ENCODE data around the gene NEU4. TPM values are rescaled to one million over a fixed set of nuclear protein-coding genes. Genes with fewer than 3 reads are reported as not detected.

The NEU4 gene
- total RNA-seq, 2 experiments from 2014 or later, result 0.31 to 0.36 TPM

DNA sequence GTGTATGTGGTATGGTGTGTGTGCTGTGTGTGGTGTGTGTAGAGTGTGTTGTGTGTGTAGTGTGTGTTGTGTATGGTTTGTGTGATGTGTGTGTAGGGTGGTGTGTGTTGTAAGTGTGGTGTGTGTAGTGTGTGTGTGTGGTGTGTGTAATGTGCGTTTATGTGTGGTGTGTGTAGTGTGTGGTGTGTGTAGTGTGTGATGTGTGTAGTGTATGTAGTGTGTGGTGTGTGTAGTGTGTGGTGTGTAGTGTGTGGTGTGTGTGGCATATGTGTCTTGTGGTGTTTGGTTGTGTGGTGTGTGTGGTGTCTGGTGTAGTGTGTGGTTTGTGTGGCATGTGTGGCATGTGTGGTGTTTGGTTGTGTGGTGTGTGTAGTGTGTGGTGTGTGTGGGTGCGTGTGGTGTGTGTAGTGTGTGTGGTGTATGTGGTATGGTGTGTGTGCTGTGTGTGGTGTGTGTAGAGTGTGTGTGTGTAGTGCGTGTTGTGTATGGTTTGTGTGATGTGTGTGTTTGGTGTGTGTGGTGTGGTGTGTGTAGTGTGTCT, 56.5 kb downstream of the NEU4 start:
- Mint-ChIP-seq H3K27ac (peak overlapping the region; percentile 14), H3K27me3 (peaks cover 4% of the 10 kb centered on the region), H3K4me3 (no peak overlapping the region), H3K36me3 (no peaks in the 10 kb centered on the region), H3K4me1 (ENCODE audit: low read depth) (peaks cover 78% of the 10 kb centered on the region), H3K9me3 (no peaks in the 10 kb centered on the region)
- DNase-seq, result no peak
- intact Hi-C loops (cut with micrococcal nuclease), result no loop called here
- POLR2A ChIA-PET, result interaction anchor here (1.1 kb wide), 1 partner anchor 21 kb away, joined by 3 read pairs; no protein-coding TSS in a partner anchor
- CTCF ChIA-PET, result interaction anchor here (1.0 kb wide), 1 partner anchor 13 kb away, joined by 4 read pairs; no protein-coding TSS in a partner anchor

DNA sequence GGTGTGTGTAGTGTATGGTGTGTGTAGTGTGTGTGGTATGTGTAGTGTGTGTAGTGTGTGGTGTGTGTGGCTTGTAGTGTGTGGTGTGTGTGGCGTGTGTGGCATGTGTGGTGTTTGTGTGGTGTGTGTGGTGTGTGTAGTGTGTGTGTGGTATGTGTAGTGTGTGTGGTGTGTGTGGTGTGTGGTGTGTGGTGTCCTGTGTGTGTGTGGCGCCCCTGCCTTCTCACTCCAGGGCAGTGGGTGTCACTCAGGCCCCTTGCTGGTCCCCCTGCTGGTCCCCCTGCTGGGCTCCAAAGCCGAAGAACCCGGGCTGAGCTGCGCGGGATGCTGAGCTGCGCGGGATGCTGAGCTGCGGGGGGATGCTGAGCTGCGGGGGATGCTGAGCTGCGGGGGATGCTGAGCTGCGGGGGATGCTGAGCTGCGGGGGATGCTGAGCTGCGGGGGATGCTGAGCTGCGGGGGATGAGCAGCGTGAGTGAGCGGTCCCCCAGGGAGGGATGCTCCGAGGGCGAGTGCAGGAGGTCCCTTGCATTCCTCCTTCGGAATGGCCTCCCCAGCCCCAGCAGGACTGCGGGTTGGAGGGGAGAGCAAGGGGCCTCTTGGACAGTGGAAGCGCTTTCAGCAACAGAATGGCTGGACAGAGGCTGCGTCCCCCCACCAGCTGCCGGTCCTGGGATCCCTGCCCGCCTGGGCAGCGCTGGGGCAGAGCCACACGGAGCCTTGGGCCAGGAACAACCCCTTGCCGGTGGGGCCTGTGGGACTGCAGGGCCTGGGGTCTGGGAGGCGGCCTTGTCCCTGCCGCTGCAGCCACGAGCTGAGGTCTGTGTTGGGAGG, 57.2 kb downstream of the NEU4 start:
- Mint-ChIP-seq H3K4me1 (ENCODE audit: low read depth) (peaks cover 76% of the 10 kb centered on the region), H3K4me3 (no peak overlapping the region), H3K36me3 (no peaks in the 10 kb centered on the region), H3K27ac (peak overlapping the region; percentile 14), H3K9me3 (no peaks in the 10 kb centered on the region), H3K27me3 (peaks cover 4% of the 10 kb centered on the region)
- CTCF ChIA-PET, result interaction anchor here (0.8 to 1.0 kb wide), 2 partner anchors 12 to 31 kb away, joined by 4 read pairs; no protein-coding TSS in a partner anchor
- POLR2A ChIA-PET, result interaction anchor here (0.9 to 1.1 kb wide), 2 partner anchors 21 to 131 kb away, joined by 3 read pairs; no protein-coding TSS in a partner anchor
- peak; percentile 60 for DNase-seq
- intact Hi-C loops (cut with micrococcal nuclease), result no loop called here

Other genes with a start within 250 kb of the NEU4 start
- 10 to 100 TPM; 43.7 to 44.5 TPM for gene THAP4, start 172.0 kb upstream of the NEU4 start, total RNA-seq
- 10 to 100 TPM; 85.0 to 85.9 TPM for gene ATG4B, start 171.5 kb upstream of the NEU4 start, total RNA-seq
- 10 to 100 TPM; 85.9 to 88.7 TPM for gene DTYMK, start 122.4 kb upstream of the NEU4 start, total RNA-seq
- 10 to 100 TPM; 35.7 to 36.6 TPM for gene ING5, start 107.2 kb upstream of the NEU4 start, total RNA-seq
- gene D2HGDH, start 74.6 kb upstream of the NEU4 start, total RNA-seq, result 10 to 100 TPM; 27.5 to 28.2 TPM
- gene GAL3ST2, start 32.4 kb upstream of the NEU4 start, total RNA-seq, result under 1 TPM; 0.65 to 0.93 TPM
- 10 to 100 TPM; 47.4 to 47.6 TPM for gene PDCD1, start 49.7 kb downstream of the NEU4 start, total RNA-seq
- under 1 TPM; 0.10 to 0.12 TPM for gene RTP5, start 60.5 kb downstream of the NEU4 start, total RNA-seq

All from activated CD4-positive, alpha-beta memory T cell treated with anti-CD3 and anti-CD28 coated beads for 36 hours (primary cell).